ENCODE measurements around the gene EPGN.

Gene EPGN

DNA sequence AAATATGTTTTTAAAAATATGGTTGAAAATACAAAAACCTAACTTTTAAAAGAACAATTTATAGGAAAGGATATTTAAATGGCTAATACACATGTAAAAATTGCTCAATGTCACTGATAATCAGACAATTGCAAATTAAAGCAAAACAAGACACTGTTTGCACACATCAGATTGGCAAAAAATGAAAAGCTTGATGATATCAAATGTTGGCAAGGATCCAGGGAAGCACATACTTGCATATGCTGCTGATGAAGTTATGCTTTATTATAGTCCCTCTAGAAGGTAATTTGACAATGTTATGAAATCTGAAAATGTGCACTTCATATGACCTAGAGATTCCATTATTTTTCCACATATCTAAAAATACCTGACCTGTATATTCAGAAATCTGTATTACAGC, 45.7 kb upstream of the EPGN start:
- Histone ChIP-seq H3K27ac (ENCODE audit: low read depth, low read length) (no peak overlapping the region), H3K9ac (ENCODE audit: low read length) (no peak overlapping the region), H3K4me2 (ENCODE audit: low read depth, low read length, poor library complexity, severe bottlenecking) (no peak overlapping the region), H3K27me3 (ENCODE audit: low read length) (no peaks in the 10 kb centered on the region), H3F3A (ENCODE audit: insufficient read depth) (no peaks in the 10 kb centered on the region), H2AFZ (ENCODE audit: low read depth, low read length, severe bottlenecking) (no peak overlapping the region), H3K9me2 (replicated peaks; ENCODE audit: insufficient read depth, low read length) (no peaks in the 10 kb centered on the region), H3K9me3 (ENCODE audit: insufficient read depth, low read length) (no peaks in the 10 kb centered on the region), H4K20me1 (ENCODE audit: low read depth, low read length) (no peaks in the 10 kb centered on the region), H3K36me3 (ENCODE audit: low read length) (no peaks in the 10 kb centered on the region), H3K79me2 (ENCODE audit: insufficient read depth, low read length) (no peaks in the 10 kb centered on the region), H3K4me3 (ENCODE audit: insufficient read depth, low read length, poor library complexity, severe bottlenecking) (no peak overlapping the region)
- TF ChIP-seq, protein P1, sequence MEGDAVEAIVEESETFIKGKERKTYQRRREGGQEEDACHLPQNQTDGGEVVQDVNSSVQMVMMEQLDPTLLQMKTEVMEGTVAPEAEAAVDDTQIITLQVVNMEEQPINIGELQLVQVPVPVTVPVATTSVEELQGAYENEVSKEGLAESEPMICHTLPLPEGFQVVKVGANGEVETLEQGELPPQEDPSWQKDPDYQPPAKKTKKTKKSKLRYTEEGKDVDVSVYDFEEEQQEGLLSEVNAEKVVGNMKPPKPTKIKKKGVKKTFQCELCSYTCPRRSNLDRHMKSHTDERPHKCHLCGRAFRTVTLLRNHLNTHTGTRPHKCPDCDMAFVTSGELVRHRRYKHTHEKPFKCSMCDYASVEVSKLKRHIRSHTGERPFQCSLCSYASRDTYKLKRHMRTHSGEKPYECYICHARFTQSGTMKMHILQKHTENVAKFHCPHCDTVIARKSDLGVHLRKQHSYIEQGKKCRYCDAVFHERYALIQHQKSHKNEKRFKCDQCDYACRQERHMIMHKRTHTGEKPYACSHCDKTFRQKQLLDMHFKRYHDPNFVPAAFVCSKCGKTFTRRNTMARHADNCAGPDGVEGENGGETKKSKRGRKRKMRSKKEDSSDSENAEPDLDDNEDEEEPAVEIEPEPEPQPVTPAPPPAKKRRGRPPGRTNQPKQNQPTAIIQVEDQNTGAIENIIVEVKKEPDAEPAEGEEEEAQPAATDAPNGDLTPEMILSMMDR (IDR thresholded peaks at IDR 0.05; ENCODE audit: insufficient read depth, low read length, poor library complexity, severe bottlenecking) = no peak
- TF ChIP-seq EZH2phosphoT487 (conservative IDR thresholded peaks at IDR 0.05; ENCODE audit: low read length) = no peak

DNA sequence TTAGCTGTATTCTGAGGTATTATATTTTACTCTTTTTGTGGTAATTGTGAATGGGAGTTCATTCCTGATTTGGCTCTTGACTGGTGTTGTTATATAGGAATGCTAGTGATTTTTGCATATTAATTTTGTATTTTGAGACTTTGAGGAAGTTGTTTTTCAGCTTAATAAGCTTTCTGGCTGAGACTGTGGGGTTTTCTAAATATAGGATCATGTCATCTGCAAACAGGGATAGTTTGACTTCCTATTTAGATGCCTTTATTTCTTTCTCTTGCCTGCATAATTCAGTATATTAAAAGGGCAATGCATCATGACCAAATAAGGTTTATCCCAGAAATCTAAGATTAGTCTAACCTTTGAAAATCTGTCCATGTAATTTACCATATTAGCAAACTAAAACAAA, 44.7 kb upstream of the EPGN start:
- H3K9me2 ChIP-seq (replicated peaks; ENCODE audit: insufficient read depth, low read length) = no peaks in the 10 kb centered on the region
- H2AFZ ChIP-seq (ENCODE audit: low read depth, low read length, severe bottlenecking) = no peak overlapping the region
- no peak overlapping the region for H3K4me3 ChIP-seq (ENCODE audit: insufficient read depth, low read length, poor library complexity, severe bottlenecking)
- no peak overlapping the region for H3K4me2 ChIP-seq (ENCODE audit: low read depth, low read length, poor library complexity, severe bottlenecking)
- H3K9ac ChIP-seq (ENCODE audit: low read length) = no peak overlapping the region
- H3K79me2 ChIP-seq (ENCODE audit: insufficient read depth, low read length) = no peaks in the 10 kb centered on the region
- H3K27ac ChIP-seq (ENCODE audit: low read depth, low read length) = no peak overlapping the region
- no peaks in the 10 kb centered on the region for H3K36me3 ChIP-seq (ENCODE audit: low read length)
- no peaks in the 10 kb centered on the region for H3K9me3 ChIP-seq (ENCODE audit: insufficient read depth, low read length)
- H3F3A ChIP-seq (ENCODE audit: insufficient read depth) = no peaks in the 10 kb centered on the region
- TF ChIP-seq EZH2phosphoT487 (conservative IDR thresholded peaks at IDR 0.05; ENCODE audit: low read length) = no peak
- TF ChIP-seq, protein P1 (IDR thresholded peaks at IDR 0.05; ENCODE audit: insufficient read depth, low read length, poor library complexity, severe bottlenecking) = no peak
- H3K27me3 ChIP-seq (ENCODE audit: low read length) = no peaks in the 10 kb centered on the region
- H4K20me1 ChIP-seq (ENCODE audit: low read depth, low read length) = no peaks in the 10 kb centered on the region

DNA sequence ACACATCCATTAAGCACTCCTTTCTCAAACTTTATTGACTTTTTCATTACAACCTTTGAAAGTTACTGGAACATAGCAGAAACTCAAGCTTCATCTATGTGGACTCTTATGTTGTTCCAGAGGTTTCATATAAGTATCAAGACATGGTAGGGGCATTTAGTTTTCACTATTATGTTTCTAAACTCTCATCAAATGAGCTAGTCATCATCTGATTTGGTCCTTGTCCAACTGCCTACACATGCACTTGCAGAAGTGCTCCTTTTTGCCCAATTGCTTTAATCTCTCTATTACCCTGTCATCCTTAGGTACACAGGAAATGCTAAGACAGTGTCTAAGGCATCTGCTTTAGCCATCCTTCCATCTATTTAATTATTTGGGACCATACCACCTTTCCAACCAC, 42.2 kb upstream of the EPGN start:
- H3K9ac ChIP-seq (ENCODE audit: low read length) = no peak overlapping the region
- H3K79me2 ChIP-seq (ENCODE audit: insufficient read depth, low read length) = no peaks in the 10 kb centered on the region
- no peaks in the 10 kb centered on the region for H3K27me3 ChIP-seq (ENCODE audit: low read length)
- no peaks in the 10 kb centered on the region for H3K9me3 ChIP-seq (ENCODE audit: insufficient read depth, low read length)
- no peaks in the 10 kb centered on the region for H3F3A ChIP-seq (ENCODE audit: insufficient read depth)
- H3K36me3 ChIP-seq (ENCODE audit: low read length) = no peaks in the 10 kb centered on the region
- H3K9me2 ChIP-seq (replicated peaks; ENCODE audit: insufficient read depth, low read length) = no peaks in the 10 kb centered on the region
- TF ChIP-seq, protein P1 (IDR thresholded peaks at IDR 0.05; ENCODE audit: insufficient read depth, low read length, poor library complexity, severe bottlenecking) = no peak
- no peak for TF ChIP-seq EZH2phosphoT487 (conservative IDR thresholded peaks at IDR 0.05; ENCODE audit: low read length)
- H4K20me1 ChIP-seq (ENCODE audit: low read depth, low read length) = no peaks in the 10 kb centered on the region
- H3K27ac ChIP-seq (ENCODE audit: low read depth, low read length) = no peak overlapping the region
- no peak overlapping the region for H3K4me2 ChIP-seq (ENCODE audit: low read depth, low read length, poor library complexity, severe bottlenecking)
- H2AFZ ChIP-seq (ENCODE audit: low read depth, low read length, severe bottlenecking) = no peak overlapping the region
- H3K4me3 ChIP-seq (ENCODE audit: insufficient read depth, low read length, poor library complexity, severe bottlenecking) = no peak overlapping the region
